GM12872 (cell line): ENCODE measurements around the gene LBP.

ENCODE experiments used
- CTCF ChIP-seq: IDR thresholded peaks from 3 replicates; pipeline ENCODE4 v1.5.1; 2011; ENCODE audit warnings: low read depth, mild to moderate bottlenecking, low read length, moderate library complexity; ENCODE audit not compliant: insufficient read depth

LBP gene

GRCh38 chr20:38321959-38322598, 24.2 kb upstream of the LBP start:
- TF ChIP-seq CTCF = peak; percentile 42; the same call in 2 of the 3 replicates

DNA sequence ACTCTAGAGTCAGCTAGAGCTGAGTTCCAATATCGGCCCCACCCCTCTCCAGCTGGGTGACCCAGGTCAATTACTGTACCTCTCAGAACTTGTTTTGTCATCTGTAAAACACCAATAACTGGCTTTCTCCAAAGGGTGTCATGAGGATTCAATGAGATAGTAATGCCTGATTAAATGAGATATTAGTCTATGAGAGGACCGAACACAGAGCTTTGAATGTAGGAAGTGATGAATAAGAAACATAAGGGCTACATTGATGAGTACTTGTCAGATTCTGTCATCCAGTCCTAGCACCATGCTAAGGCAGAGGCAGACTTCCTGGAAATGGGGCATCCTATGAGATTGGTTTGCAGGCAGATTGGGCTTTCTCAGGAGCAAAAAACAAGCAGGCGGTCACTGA, 22.1 kb upstream of the LBP start:
- TF ChIP-seq CTCF = no peak

GRCh38 chr20:38325167-38325566, 21.1 kb upstream of the LBP start:
- TF ChIP-seq CTCF = no peak

GRCh38 chr20:38325905-38326304, 20.4 kb upstream of the LBP start:
- no peak for TF ChIP-seq CTCF

DNA sequence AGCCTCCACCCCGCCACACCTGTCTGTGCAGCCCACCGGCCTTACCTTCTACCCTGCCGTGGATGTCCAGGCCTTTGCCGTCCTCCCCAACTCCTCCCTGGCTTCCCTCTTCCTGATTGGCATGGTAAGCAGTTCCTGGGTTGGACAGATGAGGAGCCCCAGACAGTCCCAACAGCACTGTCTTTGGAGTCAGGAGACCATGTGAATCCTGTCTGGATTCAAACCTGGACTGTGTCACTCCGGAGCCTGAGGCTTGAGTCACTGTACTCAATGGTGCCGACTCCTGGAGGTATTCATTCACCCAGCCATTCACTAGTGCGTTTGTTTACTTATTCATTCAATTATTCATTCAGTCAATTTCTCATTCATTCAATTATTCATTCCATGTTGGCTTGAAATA, 20.0 kb upstream of the LBP start:
- no peak for TF ChIP-seq CTCF

DNA sequence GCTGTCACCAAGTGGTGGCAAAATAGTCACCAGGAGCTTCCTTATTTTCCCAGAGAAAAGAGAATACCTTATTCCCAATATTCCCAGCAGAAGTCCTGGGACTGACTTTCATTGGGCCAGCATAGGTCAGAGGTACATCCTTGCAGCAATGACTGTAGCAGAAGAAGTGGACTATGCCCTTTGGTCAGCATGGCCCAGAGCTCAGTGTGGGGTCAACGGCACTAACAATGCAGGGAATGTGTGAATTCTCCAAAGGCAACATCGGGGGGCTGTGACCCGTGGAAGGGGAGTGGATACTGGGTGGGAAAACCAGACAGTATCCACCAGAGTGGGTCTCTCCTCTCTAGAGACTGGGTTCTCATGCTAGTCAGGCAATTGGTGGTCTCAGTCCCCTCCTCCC, 15.6 kb upstream of the LBP start:
- no peak for TF ChIP-seq CTCF

DNA sequence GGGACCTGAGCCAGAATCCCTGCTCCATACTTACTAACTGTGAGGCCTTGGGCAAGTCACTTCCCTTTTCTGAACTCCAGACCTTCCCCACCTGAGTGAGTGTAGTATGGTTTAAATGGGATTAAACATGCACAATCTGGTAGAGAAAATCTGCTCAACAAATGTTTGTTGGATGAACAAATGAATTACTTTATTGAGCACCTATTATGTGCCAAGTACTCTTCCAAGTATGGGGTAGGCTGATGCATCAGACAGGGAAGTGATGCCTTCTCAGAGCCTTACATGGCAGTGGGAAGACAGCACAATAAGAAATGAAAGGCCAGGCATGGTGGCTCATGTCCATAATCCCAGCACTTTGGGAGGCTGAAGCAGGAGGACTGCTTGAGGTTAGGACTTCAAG, 15.0 kb upstream of the LBP start:
- no peak for TF ChIP-seq CTCF
